HCT116 (cell line): ENCODE data around the gene RGS6. TPM values are rescaled to one million over a fixed set of nuclear protein-coding genes. Genes with fewer than 3 reads are reported as not detected.
"Not testable (repeated sequence)": the region's sequence is repeated elsewhere in the genome, so short reads cannot be mapped to it uniquely, and the experiment has no call there.

Source experiments
- ATAC-seq: fragments of 200-7000 bp; cut with Tn5 transposase; 2 replicates; pipeline ENCODE4 v1.9.1; 2020; ENCODE audit warnings: mild to moderate bottlenecking, moderate library complexity
- BruUV-seq: library from RNA; stranded (reverse); fragments of 400-500 nt; replicated peaks from 2 replicates; lab custom pipeline; 2021; lab: Mats Ljungman, UMichigan
- CTCF ChIA-PET: fragments of 300-600 bp; sonication (Branson Sonifier 250); formaldehyde crosslinking; loops from one replicate; lab custom pipeline; 2021; ENCODE audit warnings: antibody characterized with exemption; lab: Charles Lee
- POLR2A ChIA-PET: fragments of 300-600, 350-600 bp; sonication (Branson Sonifier 250); formaldehyde crosslinking; loops from one replicate; lab custom pipeline; 2021; ENCODE audit warnings: antibody characterized with exemption; lab: Charles Lee
- RAD21 ChIA-PET, 2 experiments: fragments of 300-600 bp; sonication (Branson Sonifier 250); formaldehyde crosslinking; loops; one replicate each; lab custom pipeline; 2023; ENCODE audit warnings: low total read pairs in 2 of 2; ENCODE audit not compliant: uncharacterized antibody in 2 of 2, unreplicated experiment in 2 of 2, low non-redundant PET in 1 of 2; lab: Charles Lee
- DNase-seq: peaks from one replicate; pipeline ENCODE4 v3.0.0-alpha.2; 2010; ENCODE audit warnings: low read depth, low spot score
- H2AFZ ChIP-seq: fragments of 200-600 bp; shearing (Covaris generic), sonication (generic); 2 replicates; pipeline ENCODE4 v1.6.1; 2017; ENCODE audit warnings: low read depth, mixed run types, mixed read lengths, antibody characterized with exemption, low read length; ENCODE audit not compliant: poor library complexity, severe bottlenecking
- H3K27ac ChIP-seq: 2 replicates; pipeline ENCODE4 v1.5.1; 2012; ENCODE audit warnings: low read depth, low read length
- H3K27me3 ChIP-seq: fragments of 200-600 bp; sonication (generic); 2 replicates; pipeline ENCODE4 v1.6.1; 2016; ENCODE audit warnings: mixed run types, low read length, mixed read lengths; ENCODE audit not compliant: insufficient read depth
- H3K36me3 ChIP-seq, 2 experiments: fragments of 200-500 bp in 1 of 2; fragments of 200-600 bp in 1 of 2; sonication (Bioruptor generic) in 1 of 2; sonication (generic) in 1 of 2; 2 replicates each; pipeline versions ENCODE4 v1.5.1 to v1.6.1; 2014 to 2016; ENCODE audit warnings: low read length in 2 of 2, inconsistent platforms in 1 of 2, mixed read lengths in 1 of 2, mixed run types in 1 of 2; ENCODE audit not compliant: insufficient read depth in 2 of 2, control insufficient read depth in 1 of 2
- H3K4me1 ChIP-seq, 2 experiments: fragments of 200-600 bp in 1 of 2; sonication (generic) in 1 of 2; 2 replicates each; pipeline versions ENCODE4 v1.5.1 to v1.6.1; 2012 to 2017; ENCODE audit warnings: low read length in 2 of 2, inconsistent platforms in 1 of 2, mild to moderate bottlenecking in 1 of 2, mixed read lengths in 1 of 2, mixed run types in 1 of 2, moderate library complexity in 1 of 2; ENCODE audit not compliant: insufficient read depth in 2 of 2, control insufficient read depth in 1 of 2
- H3K4me2 ChIP-seq: fragments of 200-600 bp; sonication (generic); 2 replicates; pipeline ENCODE4 v1.6.1; 2017; ENCODE audit warnings: mixed run types, low read length, mixed read lengths
- H3K4me3 ChIP-seq, 2 experiments: fragments of 200-600 bp in 1 of 2; sonication (generic) in 1 of 2; replicated peaks in 1 of 2; 2 replicates each; pipeline ENCODE4 v1.5.1; 2011 to 2016; ENCODE audit warnings: low read length in 2 of 2, control low read depth in 1 of 2, low read depth in 1 of 2, mild to moderate bottlenecking in 1 of 2, mixed read lengths in 1 of 2, mixed run types in 1 of 2
- H3K79me2 ChIP-seq: fragments of 200-600 bp; sonication (generic); 2 replicates; pipeline ENCODE4 v1.6.1; 2017; ENCODE audit warnings: mild to moderate bottlenecking, mixed run types, low read length, moderate library complexity, mixed read lengths; ENCODE audit not compliant: insufficient read depth
- H3K9ac ChIP-seq: fragments of 200-600 bp; sonication (generic); 2 replicates; pipeline ENCODE4 v1.6.1; 2016; ENCODE audit warnings: low read length, mixed read lengths
- H3K9me2 ChIP-seq: fragments of 200-600 bp; sonication (generic), shearing (Covaris generic); 2 replicates; pipeline ENCODE4 v1.6.1; 2017; ENCODE audit warnings: mixed run types, mild to moderate bottlenecking, moderate library complexity; ENCODE audit not compliant: insufficient read depth
- H3K9me3 ChIP-seq, 2 experiments: fragments of 200-500 bp in 1 of 2; fragments of 200-600 bp in 1 of 2; sonication (Bioruptor generic) in 1 of 2; sonication (generic) in 1 of 2; 2 replicates each; pipeline ENCODE4 v1.6.1; 2014 to 2017; ENCODE audit warnings: low read length in 2 of 2, mixed read lengths in 2 of 2, inconsistent platforms in 1 of 2, low read depth in 1 of 2, mild to moderate bottlenecking in 1 of 2, mixed run types in 1 of 2, moderate library complexity in 1 of 2; ENCODE audit not compliant: control insufficient read depth in 1 of 2, insufficient read depth in 1 of 2
- H4K20me1 ChIP-seq: fragments of 200-600 bp; sonication (generic), shearing (Covaris generic); 2 replicates; pipeline ENCODE4 v1.6.1; 2017; ENCODE audit warnings: mixed run types, mild to moderate bottlenecking, moderate library complexity; ENCODE audit not compliant: insufficient read depth
- ATF3 ChIP-seq: IDR thresholded peaks from 2 replicates; pipeline ENCODE4 v1.6.1; 2012
- CBX3 ChIP-seq: IDR thresholded peaks from 2 replicates; pipeline ENCODE4 v1.6.1; 2012; ENCODE audit warnings: low read depth
- CEBPB ChIP-seq: IDR thresholded peaks from 2 replicates; pipeline ENCODE4 v1.6.1; 2012; ENCODE audit warnings: low read depth
- ELF1 ChIP-seq: IDR thresholded peaks from 2 replicates; pipeline ENCODE4 v1.6.1; 2012; ENCODE audit warnings: low read depth, borderline replicate concordance
- EZH2phosphoT487 ChIP-seq: fragments of 200-600 bp; IDR thresholded peaks from 2 replicates; pipeline ENCODE4 v1.6.1; 2018; ENCODE audit warnings: antibody characterized with exemption, borderline replicate concordance
- FOSL1 ChIP-seq: IDR thresholded peaks from 2 replicates; pipeline ENCODE4 v1.6.1; 2012; ENCODE audit warnings: low read depth
- POLR2AphosphoS5 ChIP-seq: IDR thresholded peaks from 2 replicates; pipeline ENCODE4 v1.6.1; 2011; ENCODE audit warnings: mild to moderate bottlenecking, low read depth, low read length, moderate library complexity
- RAD21 ChIP-seq: IDR thresholded peaks from 2 replicates; pipeline ENCODE4 v1.6.1; 2012; ENCODE audit warnings: low read depth, mild to moderate bottlenecking
- REST ChIP-seq: IDR thresholded peaks from 2 replicates; pipeline ENCODE4 v1.6.1; 2012; ENCODE audit warnings: low read depth
- SIN3A ChIP-seq: IDR thresholded peaks from 2 replicates; pipeline ENCODE4 v1.6.1; 2012; ENCODE audit warnings: low read depth
- YY1 ChIP-seq: IDR thresholded peaks from 2 replicates; pipeline ENCODE4 v1.6.1; 2011; ENCODE audit warnings: low read length, low read depth, moderate library complexity, mild to moderate bottlenecking; ENCODE audit not compliant: insufficient replicate concordance; ENCODE audit errors: extremely low read depth
- ZNF274 ChIP-seq: fragments of 200-500 bp; sonication (Bioruptor generic); IDR thresholded peaks from 2 replicates; pipeline ENCODE4 v1.6.1; 2014; ENCODE audit warnings: mild to moderate bottlenecking, low read depth, low read length, inconsistent platforms
- intact Hi-C: fragments of 100-400 bp; cut with micrococcal nuclease; formaldehyde crosslinking; loops from 2 replicates; pipeline ENCODE4 v1.10.0; 2022
- total RNA-seq: library from RNA; stranded (reverse); gene quantifications from one replicate; pipeline ENCODE4 v1.2.1, GENCODE V29; 2021; ENCODE audit not compliant: unreplicated experiment

The RGS6 gene
- total RNA-seq, 1 experiment from 2014 or later, result 4.7 TPM

- RAD21 ChIA-PET, result no interaction called here
- no peaks in the 10 kb centered on the region for H4K20me1 ChIP-seq
- H3K9ac ChIP-seq, result no peak overlapping the region
- H3K36me3 ChIP-seq, result no peaks in the 10 kb centered on the region
- CTCF ChIA-PET, result no interaction called here
- peak overlapping the region; percentile 68; the same call in 1 of the 2 replicates for H3K4me2 ChIP-seq
- H3K79me2 ChIP-seq, result no peaks in the 10 kb centered on the region
- intact Hi-C loops, result loop anchor here (5.0 kb wide), 1 partner anchor 489 kb away; no protein-coding TSS in a partner anchor
- ATAC-seq (no peak), DNase-seq (no peak)
- H3K4me1 ChIP-seq, result peaks cover 5 to 14% of the 10 kb centered on the region in 2 experiments
- no TSS peak for BruUV-seq
- H2AFZ ChIP-seq, result no peak overlapping the region
- POLR2A ChIA-PET, result no interaction called here
- TF ChIP-seq ZNF274 (no peak), SIN3A (no peak), CEBPB (no peak), ATF3 (no peak), REST (no peak), EZH2phosphoT487 (no peak), YY1 (no peak), FOSL1 (no peak), CBX3 (no peak), ELF1 (no peak), POLR2AphosphoS5 (no peak), RAD21 (no peak)
- H3K27me3 ChIP-seq, result no peaks in the 10 kb centered on the region
- no peaks in the 10 kb centered on the region for H3K9me3 ChIP-seq
- no peak overlapping the region for H3K27ac ChIP-seq
- H3K9me2 ChIP-seq, result no peaks in the 10 kb centered on the region
- H3K4me3 ChIP-seq, result no peak overlapping the region
Measured at GRCh38 chr14:71933001-71933587, 865 bp downstream of the RGS6 start.

- RAD21 ChIA-PET, BruUV-seq, H3K9me3 ChIP-seq, H2AFZ ChIP-seq, intact Hi-C loops, DNase-seq, H3K79me2 ChIP-seq, ATAC-seq, H3K9ac ChIP-seq, H3K27me3 ChIP-seq, H3K4me3 ChIP-seq, H3K9me2 ChIP-seq, H3K36me3 ChIP-seq, H3K4me1 ChIP-seq, H4K20me1 ChIP-seq, CTCF ChIA-PET, H3K27ac ChIP-seq, H3K4me2 ChIP-seq, POLR2A ChIA-PET: not testable (repeated sequence)
Measured at GRCh38 chr14:71938273-71938672, 6.0 kb downstream of the RGS6 start.
